SK-N-SH (cell line): Measurements from ENCODE around the gene HECW1. TPM values are rescaled to one million over a fixed set of nuclear protein-coding genes. Genes with fewer than 3 reads are reported as not detected.

Experiments
- CTCF ChIA-PET: fragments of 300-600, 350-600 bp; formaldehyde crosslinking; extraction: SDS; loops from one replicate; lab custom pipeline; 2021; lab: Yijun Ruan, JAX
- POLR2A ChIA-PET: fragments of 350-600 bp; sonication (Branson Sonifier 250); formaldehyde crosslinking; extraction: SDS; loops from one replicate; lab custom pipeline; 2020; ENCODE audit warnings: antibody characterized with exemption, inconsistent platforms; lab: Yijun Ruan, JAX
- DNase-seq: peaks from one replicate; pipeline ENCODE4 v3.0.0; 2012
- H2AFZ ChIP-seq: fragments of 200-600 bp; sonication (generic); 2 replicates; pipeline ENCODE4 v1.8.1; 2016; ENCODE audit warnings: antibody characterized with exemption, mild to moderate bottlenecking, low read depth
- H3F3A ChIP-seq: fragments of 200-600 bp; sonication (generic); replicated peaks from 2 replicates; pipeline ENCODE3; 2016; ENCODE audit warnings: antibody characterized with exemption, mild to moderate bottlenecking; ENCODE audit not compliant: insufficient read depth
- H3K27ac ChIP-seq, 2 experiments: fragments of 200-500 bp in 1 of 2; fragments of 200-600 bp in 1 of 2; sonication (Bioruptor generic) in 1 of 2; sonication (generic), shearing (Covaris generic) in 1 of 2; 2 replicates each; pipeline versions ENCODE4 v1.5.1 to v1.6.1; 2014 to 2016; ENCODE audit warnings: low read depth in 2 of 2, inconsistent platforms in 1 of 2, low read length in 1 of 2, mild to moderate bottlenecking in 1 of 2, mixed read lengths in 1 of 2
- H3K27me3 ChIP-seq: fragments of 200-600 bp; sonication (generic), shearing (Covaris generic); 2 replicates; pipeline ENCODE4 v1.6.1; 2016; ENCODE audit warnings: mixed run types; ENCODE audit not compliant: insufficient read depth
- H3K36me3 ChIP-seq, 2 experiments: fragments of 200-500 bp in 1 of 2; fragments of 200-600 bp in 1 of 2; sonication (Bioruptor generic) in 1 of 2; sonication (generic) in 1 of 2; replicated peaks in 1 of 2; 2 replicates each; pipeline versions ENCODE3 to v1.5.1; 2014 to 2016; ENCODE audit warnings: low read length in 1 of 2, mild to moderate bottlenecking in 1 of 2; ENCODE audit not compliant: insufficient read depth in 2 of 2, control insufficient read depth in 1 of 2
- H3K4me1 ChIP-seq, 2 experiments: fragments of 200-500 bp in 1 of 2; fragments of 200-600 bp in 1 of 2; sonication (Bioruptor generic) in 1 of 2; sonication (generic), shearing (Covaris generic) in 1 of 2; 2 replicates each; pipeline versions ENCODE4 v1.5.1 to v1.6.1; 2014 to 2016; ENCODE audit warnings: low read depth in 1 of 2, low read length in 1 of 2, mixed run types in 1 of 2; ENCODE audit not compliant: insufficient read depth in 2 of 2, control insufficient read depth in 1 of 2
- H3K4me2 ChIP-seq: fragments of 200-600 bp; sonication (generic), shearing (Covaris generic); 2 replicates; pipeline ENCODE4 v1.6.1; 2017; ENCODE audit warnings: mixed run types
- H3K4me3 ChIP-seq, 2 experiments: fragments of 200-500 bp in 1 of 2; fragments of 200-600 bp in 1 of 2; sonication (Bioruptor generic) in 1 of 2; sonication (generic), shearing (Covaris generic) in 1 of 2; 2 replicates each; pipeline versions ENCODE4 v1.5.1 to v1.8.1; 2014 to 2016; ENCODE audit warnings: low read depth in 2 of 2, inconsistent platforms in 1 of 2, low read length in 1 of 2, mild to moderate bottlenecking in 1 of 2, mixed read lengths in 1 of 2, moderate library complexity in 1 of 2
- H3K79me2 ChIP-seq: fragments of 200-600 bp; sonication (generic); 2 replicates; pipeline ENCODE4 v1.8.1; 2017; ENCODE audit warnings: mild to moderate bottlenecking; ENCODE audit not compliant: insufficient read depth
- H3K9ac ChIP-seq: fragments of 200-600 bp; sonication (generic); 2 replicates; pipeline ENCODE4 v1.6.1; 2017; ENCODE audit warnings: mixed run types
- H3K9me2 ChIP-seq: fragments of 200-600 bp; sonication (generic); 2 replicates; pipeline ENCODE4 v1.6.1; 2017; ENCODE audit warnings: mixed run types
- H3K9me3 ChIP-seq: fragments of 200-600 bp; sonication (generic); 2 replicates; pipeline ENCODE4 v1.6.1; 2017; ENCODE audit warnings: mixed run types, mild to moderate bottlenecking, moderate library complexity
- H4K20me1 ChIP-seq: fragments of 200-600 bp; sonication (generic); 2 replicates; pipeline ENCODE4 v1.6.1; 2017; ENCODE audit warnings: mild to moderate bottlenecking, mixed run types; ENCODE audit not compliant: insufficient read depth
- CTCF ChIP-seq: fragments of 200-600 bp; sonication (generic); IDR thresholded peaks from 2 replicates; pipeline ENCODE4 v1.6.1; 2017; ENCODE audit warnings: antibody characterized with exemption, mild to moderate bottlenecking, moderate library complexity
- EP300 ChIP-seq, 2 experiments: IDR thresholded peaks; 2 replicates each; pipeline versions ENCODE4 v1.4.0 to v1.6.1; 2012; ENCODE audit warnings: borderline replicate concordance in 1 of 2, low read depth in 1 of 2, low read length in 1 of 2
- EZH2phosphoT487 ChIP-seq: fragments of 200-600 bp; sonication (generic); IDR thresholded peaks from 2 replicates; pipeline ENCODE4 v1.6.1; 2017; ENCODE audit warnings: low read depth, mixed run types, mild to moderate bottlenecking, antibody characterized with exemption, moderate library complexity, borderline replicate concordance
- FOXM1 ChIP-seq: IDR thresholded peaks from 2 replicates; pipeline ENCODE4 v1.4.0; 2012; ENCODE audit warnings: low read depth, mild to moderate bottlenecking
- GATA2 ChIP-seq: sonication (generic); formaldehyde crosslinking; IDR thresholded peaks from 2 replicates; pipeline ENCODE4 v1.5.0; 2020; ENCODE audit warnings: mild to moderate bottlenecking, missing genetic modification reagents
- JUND ChIP-seq: IDR thresholded peaks from 2 replicates; pipeline ENCODE4 v1.4.0; 2012
- MAX ChIP-seq: IDR thresholded peaks from 2 replicates; pipeline ENCODE4 v1.4.0; 2012; ENCODE audit warnings: low read depth
- MEF2A ChIP-seq: IDR thresholded peaks from 2 replicates; pipeline ENCODE4 v1.4.0; 2012; ENCODE audit warnings: low read depth, borderline replicate concordance
- MXI1 ChIP-seq: IDR thresholded peaks from 2 replicates; pipeline ENCODE4 v1.6.1; 2012; ENCODE audit warnings: mild to moderate bottlenecking, low read depth, low read length, improper control_type of control experiment
- NFIC ChIP-seq: IDR thresholded peaks from 2 replicates; pipeline ENCODE4 v1.4.0; 2012; ENCODE audit warnings: borderline replicate concordance
- POLR2AphosphoS5 ChIP-seq: IDR thresholded peaks from 2 replicates; pipeline ENCODE4 v1.6.1; 2012; ENCODE audit warnings: low read depth, low read length
- RAD21 ChIP-seq: IDR thresholded peaks from 2 replicates; pipeline ENCODE4 v1.6.1; 2012; ENCODE audit warnings: mild to moderate bottlenecking, low read length
- RFX5 ChIP-seq: IDR thresholded peaks from 2 replicates; pipeline ENCODE4 v1.6.1; 2012; ENCODE audit warnings: mild to moderate bottlenecking, improper control_type of control experiment, low read length
- SIN3A ChIP-seq: IDR thresholded peaks from 2 replicates; pipeline ENCODE4 v1.6.1; 2012; ENCODE audit warnings: low read depth, mild to moderate bottlenecking, low read length, moderate library complexity, borderline replicate concordance
- USF1 ChIP-seq: IDR thresholded peaks from 2 replicates; pipeline ENCODE4 v1.4.0; 2012; ENCODE audit warnings: low read depth, borderline replicate concordance
- USF2 ChIP-seq: fragments of 150-350 bp; IDR thresholded peaks from 2 replicates; pipeline ENCODE4 v1.6.1; 2017; ENCODE audit warnings: antibody characterized with exemption, low read length, low read depth, borderline replicate concordance
- YY1 ChIP-seq: IDR thresholded peaks from 2 replicates; pipeline ENCODE4 v1.4.0; 2012; ENCODE audit warnings: low read depth, mild to moderate bottlenecking
- WGBS: methylation state at CpG from one replicate; pipeline ENCODE4 v1.1.6; 2017; ENCODE audit warnings: low lambda C conversion rate; 5-methylcytosine and 5-hydroxymethylcytosine counted together
- polyA plus RNA-seq, 3 experiments: library from polyadenylated mRNA; depleted of rRNA; stranded (reverse); fragments of >200 nt; gene quantifications; 2 replicates each; pipeline ENCODE4 v1.2.3, GENCODE V29; 2012

HECW1 gene
- polyA plus RNA-seq, 1 of the 3 experiments (the other 2 are of a cell fraction), result not detected

GRCh38 chr7:43192806-43193460 lies 80.5 kb downstream of the HECW1 start:
- CTCF ChIA-PET, result no interaction called here
- no peaks in the 10 kb centered on the region for H3K4me1 ChIP-seq
- no peaks in the 10 kb centered on the region for H3K36me3 ChIP-seq
- DNase-seq, result no peak
- no peak overlapping the region for H3K9ac ChIP-seq
- peaks cover 41% of the 10 kb centered on the region for H3K27me3 ChIP-seq
- no peak overlapping the region for H3K4me3 ChIP-seq
- H2AFZ ChIP-seq, result no peak overlapping the region
- H3K27ac ChIP-seq, result no peak overlapping the region
- no peak overlapping the region for H3K4me2 ChIP-seq
- no peaks in the 10 kb centered on the region for H4K20me1 ChIP-seq
- no peak for TF ChIP-seq RFX5
- no peak for TF ChIP-seq YY1
- TF ChIP-seq EP300 (IDR thresholded peaks at IDR 0.05; ENCODE audit: borderline replicate concordance in 1 of 2, low read depth in 1 of 2, low read length in 1 of 2), result no peak
- TF ChIP-seq MEF2A, result no peak
- TF ChIP-seq FOXM1, result no peak
- TF ChIP-seq RAD21, result no peak
- TF ChIP-seq NFIC, result no peak
- no peak for TF ChIP-seq GATA2
- TF ChIP-seq USF1, result no peak
- no peak for TF ChIP-seq USF2
- TF ChIP-seq MXI1, result no peak
- no peak for TF ChIP-seq MAX
- TF ChIP-seq POLR2AphosphoS5, result no peak
- no peak for TF ChIP-seq CTCF
- TF ChIP-seq SIN3A, result no peak
- TF ChIP-seq EZH2phosphoT487, result no peak
- no peak for TF ChIP-seq JUND
- TF ChIP-seq, all 33 proteins: peak for 0
- Histone ChIP-seq H3F3A (no peaks in the 10 kb centered on the region), H3K79me2 (no peaks in the 10 kb centered on the region), H3K9me2 (no peaks in the 10 kb centered on the region), H3K9me3 (no peaks in the 10 kb centered on the region)
- WGBS, result 39% methylated on average over 7 of the region's 7 CpGs
- POLR2A ChIA-PET, result no interaction called here
